Measurements from ENCODE around the gene OTULIN. TPM values are rescaled to one million over a fixed set of nuclear protein-coding genes. Genes with fewer than 3 reads are reported as not detected.

OTULIN gene
- total and polyA plus RNA-seq, 2 donors (not counting 1 experiment from before 2014, with no cell fraction given), result 9.8 to 17.8 TPM

DNA sequence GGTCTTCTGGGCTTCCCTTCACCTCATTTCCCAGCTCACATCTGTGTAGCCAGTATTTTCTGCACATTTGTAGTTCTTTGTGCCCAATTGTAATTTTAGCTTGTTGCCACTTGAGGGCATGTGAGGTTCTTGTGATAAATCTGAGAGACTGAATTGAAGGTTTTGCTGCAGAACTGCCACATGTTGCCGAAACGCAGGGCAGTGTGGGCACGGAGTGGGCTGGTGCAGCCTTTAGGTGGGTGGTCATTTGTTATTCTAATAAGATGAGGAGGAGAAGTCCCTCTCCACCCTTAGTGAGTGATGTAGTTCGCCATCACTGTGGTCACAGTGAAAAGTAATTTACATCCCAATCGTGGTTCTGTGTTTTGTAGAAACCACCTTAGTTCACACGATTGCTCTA is 21.2 kb downstream of the OTULIN start:
- peak; percentile 60 to 75 for DNase-seq (ENCODE audit: low read depth in 2 of 2)
- H3K9ac ChIP-seq (ENCODE audit: insufficient read depth, low read length), result no peak overlapping the region
- TF ChIP-seq, protein P1, sequence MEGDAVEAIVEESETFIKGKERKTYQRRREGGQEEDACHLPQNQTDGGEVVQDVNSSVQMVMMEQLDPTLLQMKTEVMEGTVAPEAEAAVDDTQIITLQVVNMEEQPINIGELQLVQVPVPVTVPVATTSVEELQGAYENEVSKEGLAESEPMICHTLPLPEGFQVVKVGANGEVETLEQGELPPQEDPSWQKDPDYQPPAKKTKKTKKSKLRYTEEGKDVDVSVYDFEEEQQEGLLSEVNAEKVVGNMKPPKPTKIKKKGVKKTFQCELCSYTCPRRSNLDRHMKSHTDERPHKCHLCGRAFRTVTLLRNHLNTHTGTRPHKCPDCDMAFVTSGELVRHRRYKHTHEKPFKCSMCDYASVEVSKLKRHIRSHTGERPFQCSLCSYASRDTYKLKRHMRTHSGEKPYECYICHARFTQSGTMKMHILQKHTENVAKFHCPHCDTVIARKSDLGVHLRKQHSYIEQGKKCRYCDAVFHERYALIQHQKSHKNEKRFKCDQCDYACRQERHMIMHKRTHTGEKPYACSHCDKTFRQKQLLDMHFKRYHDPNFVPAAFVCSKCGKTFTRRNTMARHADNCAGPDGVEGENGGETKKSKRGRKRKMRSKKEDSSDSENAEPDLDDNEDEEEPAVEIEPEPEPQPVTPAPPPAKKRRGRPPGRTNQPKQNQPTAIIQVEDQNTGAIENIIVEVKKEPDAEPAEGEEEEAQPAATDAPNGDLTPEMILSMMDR (conservative IDR thresholded peaks at IDR 0.05 in 1 of 2, IDR thresholded peaks at IDR 0.05 in 1 of 2; ENCODE audit: low read depth in 1 of 2, low read length in 2 of 2), result peak; percentile 66 to 77
- TF ChIP-seq EZH2 (IDR thresholded peaks at IDR 0.05; ENCODE audit: low read length, missing control alignments), result no peak
- H2AFZ ChIP-seq (ENCODE audit: low read length), result no peak overlapping the region
- H3K79me2 ChIP-seq (ENCODE audit: control insufficient read depth, insufficient read depth, low read length), result peaks cover 3% of the 10 kb centered on the region
- peaks cover 14% of the 10 kb centered on the region for H3K36me3 ChIP-seq (ENCODE audit: control insufficient read depth, insufficient read depth, low read length)
- H3K4me1 ChIP-seq (ENCODE audit: control insufficient read depth, extremely low read depth, insufficient read depth, low read length), result no peaks in the 10 kb centered on the region
- no peak overlapping the region for H3K4me3 ChIP-seq (replicated peaks in 1 of 4; ENCODE audit: control extremely low read depth in 1 of 4, insufficient read depth in 1 of 4, low read depth in 3 of 4, low read length in 4 of 4)
- no peak overlapping the region for H3K4me2 ChIP-seq (ENCODE audit: extremely low read depth, insufficient read depth, low read length)
- no peaks in the 10 kb centered on the region for H3K9me3 ChIP-seq (ENCODE audit: control insufficient read depth, insufficient read depth, low read depth, low read length)
- no peaks in the 10 kb centered on the region for H3K27me3 ChIP-seq (ENCODE audit: control insufficient read depth, insufficient read depth, low read length)
- H4K20me1 ChIP-seq (ENCODE audit: control insufficient read depth, extremely low read depth, insufficient read depth, low read length), result no peaks in the 10 kb centered on the region
- peak overlapping the region; percentile 12 for H3K27ac ChIP-seq (ENCODE audit: insufficient read depth, low read length)

GRCh38 chr5:14686517-14686916 is 22.0 kb downstream of the OTULIN start:
- no peak overlapping the region for H3K4me3 ChIP-seq (replicated peaks in 1 of 4; ENCODE audit: control extremely low read depth in 1 of 4, insufficient read depth in 1 of 4, low read depth in 3 of 4, low read length in 4 of 4)
- H3K9me3 ChIP-seq (ENCODE audit: control insufficient read depth, insufficient read depth, low read depth, low read length), result no peaks in the 10 kb centered on the region
- no peak overlapping the region for H3K27ac ChIP-seq (ENCODE audit: insufficient read depth, low read length)
- peaks cover 3% of the 10 kb centered on the region for H3K79me2 ChIP-seq (ENCODE audit: control insufficient read depth, insufficient read depth, low read length)
- no peaks in the 10 kb centered on the region for H4K20me1 ChIP-seq (ENCODE audit: control insufficient read depth, extremely low read depth, insufficient read depth, low read length)
- H3K9ac ChIP-seq (ENCODE audit: insufficient read depth, low read length), result no peak overlapping the region
- no peak overlapping the region for H2AFZ ChIP-seq (ENCODE audit: low read length)
- H3K4me2 ChIP-seq (ENCODE audit: extremely low read depth, insufficient read depth, low read length), result no peak overlapping the region
- TF ChIP-seq EZH2 (IDR thresholded peaks at IDR 0.05; ENCODE audit: low read length, missing control alignments), result no peak
- TF ChIP-seq, protein P1 (conservative IDR thresholded peaks at IDR 0.05 in 1 of 2, IDR thresholded peaks at IDR 0.05 in 1 of 2; ENCODE audit: low read depth in 1 of 2, low read length in 2 of 2), result no peak
- no peaks in the 10 kb centered on the region for H3K27me3 ChIP-seq (ENCODE audit: control insufficient read depth, insufficient read depth, low read length)
- H3K4me1 ChIP-seq (ENCODE audit: control insufficient read depth, extremely low read depth, insufficient read depth, low read length), result no peaks in the 10 kb centered on the region
- H3K36me3 ChIP-seq (ENCODE audit: control insufficient read depth, insufficient read depth, low read length), result peaks cover 11% of the 10 kb centered on the region
- no peak for DNase-seq (ENCODE audit: low read depth in 2 of 2)

DNA sequence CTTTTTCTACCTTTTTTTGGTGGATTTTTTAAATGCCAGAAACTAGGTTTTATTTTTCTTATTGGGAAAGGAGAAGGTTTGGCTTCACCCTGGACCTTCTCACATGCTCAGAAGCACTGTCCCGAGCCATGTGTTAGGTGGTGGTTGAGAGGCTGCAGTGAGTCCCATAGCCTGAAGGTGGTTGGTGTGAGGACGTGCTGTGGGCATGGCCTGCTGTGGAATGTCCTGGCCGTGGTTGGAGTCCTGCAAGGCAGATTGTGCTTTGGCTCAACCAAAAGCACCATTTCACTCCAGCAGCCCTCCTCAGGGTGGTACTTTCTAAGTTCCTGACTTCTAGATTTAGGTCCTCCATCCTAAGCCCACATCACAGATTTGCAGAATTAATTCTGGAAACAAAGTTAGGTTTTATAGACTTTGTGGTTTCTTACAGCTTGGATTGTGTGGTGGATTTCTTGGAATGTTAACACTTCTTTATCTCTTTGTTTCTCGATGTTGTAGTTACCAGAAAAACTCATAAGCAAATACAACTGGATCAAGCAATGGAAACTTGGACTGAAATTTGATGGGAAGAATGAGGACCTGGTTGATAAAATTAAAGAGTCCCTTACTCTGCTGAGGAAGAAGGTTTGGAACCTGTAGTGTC is 22.6 kb downstream of the OTULIN start:
- no peaks in the 10 kb centered on the region for H3K4me1 ChIP-seq (ENCODE audit: control insufficient read depth, extremely low read depth, insufficient read depth, low read length)
- peaks cover 3% of the 10 kb centered on the region for H3K79me2 ChIP-seq (ENCODE audit: control insufficient read depth, insufficient read depth, low read length)
- H3K27me3 ChIP-seq (ENCODE audit: control insufficient read depth, insufficient read depth, low read length), result no peaks in the 10 kb centered on the region
- H3K27ac ChIP-seq (ENCODE audit: insufficient read depth, low read length), result no peak overlapping the region
- no peak overlapping the region for H3K9ac ChIP-seq (ENCODE audit: insufficient read depth, low read length)
- peaks cover 11% of the 10 kb centered on the region for H3K36me3 ChIP-seq (ENCODE audit: control insufficient read depth, insufficient read depth, low read length)
- no peaks in the 10 kb centered on the region for H3K9me3 ChIP-seq (ENCODE audit: control insufficient read depth, insufficient read depth, low read depth, low read length)
- no peak overlapping the region for H3K4me2 ChIP-seq (ENCODE audit: extremely low read depth, insufficient read depth, low read length)
- no peak for TF ChIP-seq EZH2 (IDR thresholded peaks at IDR 0.05; ENCODE audit: low read length, missing control alignments)
- TF ChIP-seq, protein P1 (conservative IDR thresholded peaks at IDR 0.05 in 1 of 2, IDR thresholded peaks at IDR 0.05 in 1 of 2; ENCODE audit: low read depth in 1 of 2, low read length in 2 of 2), result no peak
- no peaks in the 10 kb centered on the region for H4K20me1 ChIP-seq (ENCODE audit: control insufficient read depth, extremely low read depth, insufficient read depth, low read length)
- H2AFZ ChIP-seq (ENCODE audit: low read length), result no peak overlapping the region
- no peak overlapping the region for H3K4me3 ChIP-seq (replicated peaks in 1 of 4; ENCODE audit: control extremely low read depth in 1 of 4, insufficient read depth in 1 of 4, low read depth in 3 of 4, low read length in 4 of 4)
- peak in 1 of 2 donors; percentile 66 for DNase-seq (ENCODE audit: low read depth in 2 of 2)

Data from fibroblast of lung (primary cell).